Endothelial cell of umbilical vein (primary cell): ENCODE data around the gene AMFR. TPM values are rescaled to one million over a fixed set of nuclear protein-coding genes. Genes with fewer than 3 reads are reported as not detected.

Experiments used
- BruUV-seq: library from RNA; stranded (reverse); fragments of 400-500 nt; replicated peaks from 2 replicates; lab custom pipeline; 2021; lab: Mats Ljungman, UMichigan
- CTCF ChIA-PET: fragments of 300-600, 350-600 bp; sonication (Branson Sonifier 250); formaldehyde crosslinking; loops from one replicate; lab custom pipeline; 2021; ENCODE audit warnings: antibody characterized with exemption, inconsistent platforms; lab: Charles Lee
- POLR2A ChIA-PET: fragments of 300-600, 350-600 bp; sonication (Branson Sonifier 250); formaldehyde crosslinking; loops from one replicate; lab custom pipeline; 2021; ENCODE audit warnings: antibody characterized with exemption, inconsistent platforms; lab: Charles Lee
- DNase-seq: peaks from one replicate; pipeline ENCODE4 v3.0.0-alpha.2; 2011; ENCODE audit warnings: low read depth, low spot score
- FAIRE-seq: peaks from 2 replicates; lab custom pipeline; 2011; peaks lifted over from hg19 to GRCh38; lab: Jason Lieb, UNC
- H2AFZ ChIP-seq: 2 replicates; pipeline ENCODE4 v1.6.0; 2012; ENCODE audit warnings: low read depth, low read length, control low read depth, inconsistent platforms
- H3K27ac ChIP-seq: 2 replicates; pipeline ENCODE4 v1.5.1; 2011; ENCODE audit warnings: low read depth, mild to moderate bottlenecking, control low read depth, low read length, moderate library complexity; ENCODE audit not compliant: insufficient read depth
- H3K27me3 ChIP-seq, 2 experiments: 2 replicates each; pipeline versions ENCODE4 v1.6.0 to v1.6.1; 2011; ENCODE audit warnings: low read length in 2 of 2, mixed read lengths in 1 of 2; ENCODE audit not compliant: control insufficient read depth in 2 of 2, insufficient read depth in 2 of 2
- H3K36me3 ChIP-seq, 2 experiments: 2 replicates in 1 of 2; 3 replicates in 1 of 2; pipeline ENCODE4 v1.5.1; 2011; ENCODE audit warnings: low read length in 2 of 2, mild to moderate bottlenecking in 1 of 2, moderate library complexity in 1 of 2; ENCODE audit not compliant: control insufficient read depth in 2 of 2, insufficient read depth in 2 of 2; ENCODE audit errors: extremely low read depth in 1 of 2
- H3K4me1 ChIP-seq: 3 replicates; pipeline ENCODE4 v1.5.1; 2011; ENCODE audit warnings: mild to moderate bottlenecking, low read length; ENCODE audit not compliant: control insufficient read depth, insufficient read depth; ENCODE audit errors: extremely low read depth
- H3K4me2 ChIP-seq: 2 replicates; pipeline ENCODE4 v1.6.1; 2011; ENCODE audit warnings: low read length, control low read depth, mixed read lengths; ENCODE audit not compliant: insufficient read depth
- H3K4me3 ChIP-seq, 3 experiments: fragments of 200-600 bp in 1 of 3; sonication (generic), shearing (Covaris generic) in 1 of 3; replicated peaks in 1 of 3; 2 replicates each; pipeline ENCODE4 v1.5.1; 2011 to 2016; ENCODE audit warnings: control low read depth in 3 of 3, low read length in 3 of 3, mild to moderate bottlenecking in 2 of 3, inconsistent platforms in 1 of 3, low read depth in 1 of 3, moderate library complexity in 1 of 3; ENCODE audit not compliant: insufficient read depth in 1 of 3
- H3K79me2 ChIP-seq: 2 replicates; pipeline ENCODE4 v1.6.0; 2012; ENCODE audit warnings: low read length, inconsistent platforms; ENCODE audit not compliant: control insufficient read depth, insufficient read depth
- H3K9ac ChIP-seq: replicated peaks from 2 replicates; pipeline ENCODE3; 2011; ENCODE audit warnings: low read length, control low read depth; ENCODE audit not compliant: insufficient read depth; ENCODE audit errors: extremely low read depth
- H3K9me1 ChIP-seq: replicated peaks from 3 replicates; pipeline ENCODE4 v1.6.0; 2011; ENCODE audit warnings: mild to moderate bottlenecking, low read length; ENCODE audit not compliant: control insufficient read depth, insufficient read depth; ENCODE audit errors: extremely low read depth
- H3K9me3 ChIP-seq: replicated peaks from 2 replicates; pipeline ENCODE4 v1.5.1; 2012; ENCODE audit warnings: low read length, inconsistent platforms; ENCODE audit not compliant: control insufficient read depth, insufficient read depth
- H4K20me1 ChIP-seq: replicated peaks from 2 replicates; pipeline ENCODE3; 2011; ENCODE audit warnings: mild to moderate bottlenecking, low read length; ENCODE audit not compliant: control insufficient read depth, insufficient read depth; ENCODE audit errors: extremely low read depth
- EZH2 ChIP-seq: IDR thresholded peaks from 2 replicates; pipeline ENCODE4 v1.6.1; 2012; ENCODE audit warnings: borderline replicate concordance, low read depth, mild to moderate bottlenecking, moderate library complexity, low read length, inconsistent platforms; ENCODE audit not compliant: severe bottlenecking
- FOS ChIP-seq: IDR thresholded peaks from 2 replicates; pipeline ENCODE4 v1.6.1; 2011; ENCODE audit warnings: mild to moderate bottlenecking, low read length, moderate library complexity, borderline replicate concordance; ENCODE audit not compliant: insufficient read depth
- GATA2 ChIP-seq: IDR thresholded peaks from 2 replicates; pipeline ENCODE4 v1.7.0; 2011; ENCODE audit warnings: low read depth, mild to moderate bottlenecking, moderate library complexity, mixed read lengths, low read length; ENCODE audit not compliant: insufficient read length, insufficient read depth
- JUN ChIP-seq: IDR thresholded peaks from 2 replicates; pipeline ENCODE4 v1.6.1; 2011; ENCODE audit warnings: borderline replicate concordance, low read depth; ENCODE audit not compliant: insufficient read length, insufficient read depth
- MYC ChIP-seq: IDR thresholded peaks from one replicate; pipeline ENCODE4 v1.6.1; 2011; ENCODE audit warnings: mild to moderate bottlenecking, low read depth, low read length
- POLR2A ChIP-seq: IDR thresholded peaks from 2 replicates; pipeline ENCODE4 v1.6.1; 2012; ENCODE audit warnings: low read depth, mild to moderate bottlenecking, control low read depth, low read length
- POLR2AphosphoS5 ChIP-seq: IDR thresholded peaks from 2 replicates; pipeline ENCODE4 v1.6.1; 2012; ENCODE audit warnings: low read depth, mild to moderate bottlenecking, control low read depth, low read length, moderate library complexity; ENCODE audit not compliant: insufficient read depth
- dilution Hi-C: fragments of 300-500 bp; cut with MboI; formaldehyde crosslinking; loops from one replicate; pipeline ENCODE4 v1.15.0; 2019; ENCODE audit warnings: low sequenced_read_pairs; ENCODE audit not compliant: extremely low pct_ligation_motif_present
- intact Hi-C: fragments of 100-400 bp; cut with micrococcal nuclease; formaldehyde crosslinking; loops from one replicate; pipeline ENCODE4 v1.10.0; 2022
- polyA plus RNA-seq, 4 experiments: library from polyadenylated mRNA; depleted of rRNA in 3 of 4; stranded (reverse) in 3 of 4; unstranded in 1 of 4; fragments of >200 nt; gene quantifications; 2 replicates each; pipeline versions ENCODE4 v1.2.1 to v1.2.3, GENCODE V29; 2011 to 2012; ENCODE audit warnings: missing spikeins in 1 of 4
- total RNA-seq: library from RNA; stranded (reverse); gene quantifications from 2 replicates; pipeline ENCODE4 v1.2.3, GENCODE V29; 2021
- TF ChIP-seq, protein P1 (sequence below): IDR thresholded peaks from 2 replicates; pipeline ENCODE4 v1.6.1; 2011; ENCODE audit not compliant: insufficient read depth, insufficient read length
- TF ChIP-seq, protein P2 (sequence below), 2 donors: IDR thresholded peaks; 1 replicate in 1 of 2; 2 replicates in 1 of 2; pipeline ENCODE4 v1.5.1; 2011; ENCODE audit warnings: low read length in 2 of 2, mild to moderate bottlenecking in 2 of 2, moderate library complexity in 2 of 2, control low read depth in 1 of 2, inconsistent platforms in 1 of 2, low read depth in 1 of 2; ENCODE audit not compliant: insufficient read depth in 1 of 2; ENCODE audit errors: extremely low read depth in 1 of 2

AMFR gene
- total and polyA plus RNA-seq, 2 donors (not counting 3 experiments of a cell fraction or from before 2014, with no cell fraction given): 66.5 to 71.7 TPM

DNA sequence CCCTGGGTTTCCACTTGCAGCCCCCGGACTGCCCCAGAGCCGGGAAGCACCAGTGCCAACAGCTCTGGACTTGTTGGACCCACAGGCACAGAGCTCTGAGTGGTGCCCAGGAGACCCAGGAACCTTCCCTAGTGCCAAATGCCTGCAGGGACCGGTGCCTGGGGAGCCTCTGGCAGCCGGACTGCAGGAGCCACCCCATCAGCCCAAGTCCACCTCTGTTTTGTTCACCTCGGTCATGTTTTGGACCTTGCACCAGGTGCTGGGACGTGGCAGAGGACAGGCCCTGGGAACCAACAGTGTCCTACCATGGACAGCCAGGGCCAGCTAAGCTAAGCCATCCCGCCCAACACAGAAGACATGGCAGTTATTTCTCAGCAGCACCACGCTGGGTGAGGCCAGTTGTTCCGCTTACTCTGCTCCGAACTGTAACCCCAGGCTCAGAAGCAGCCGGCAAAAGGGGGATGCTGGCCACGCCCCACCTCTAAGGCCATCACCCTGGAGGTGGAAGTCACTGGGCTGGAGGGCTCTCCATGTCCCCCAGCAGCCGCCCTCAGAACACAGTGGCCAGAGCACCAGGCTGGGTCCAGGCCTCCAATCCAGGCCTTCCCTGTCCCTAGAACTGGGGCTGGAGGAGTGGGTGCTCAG is 79.8 kb downstream of the AMFR start:
- Histone ChIP-seq H3K4me1 (no peaks in the 10 kb centered on the region), H3K4me2 (no peak overlapping the region), H3K36me3 (no peaks in the 10 kb centered on the region), H3K79me2 (no peaks in the 10 kb centered on the region), H3K9me3 (no peaks in the 10 kb centered on the region), H3K27me3 (no peaks in the 10 kb centered on the region), H2AFZ (no peak overlapping the region), H3K27ac (no peak overlapping the region), H3K4me3 (no peak overlapping the region), H3K9me1 (no peaks in the 10 kb centered on the region), H4K20me1 (no peaks in the 10 kb centered on the region), H3K9ac (no peak overlapping the region)
- no peak for FAIRE-seq
- no peak for TF ChIP-seq POLR2AphosphoS5
- TF ChIP-seq POLR2A: no peak
- TF ChIP-seq FOS: no peak
- TF ChIP-seq EZH2: no peak
- no peak for TF ChIP-seq GATA2
- no peak for TF ChIP-seq MYC
- TF ChIP-seq, protein P1, sequence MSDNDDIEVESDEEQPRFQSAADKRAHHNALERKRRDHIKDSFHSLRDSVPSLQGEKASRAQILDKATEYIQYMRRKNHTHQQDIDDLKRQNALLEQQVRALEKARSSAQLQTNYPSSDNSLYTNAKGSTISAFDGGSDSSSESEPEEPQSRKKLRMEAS: no peak
- TF ChIP-seq, protein P2, sequence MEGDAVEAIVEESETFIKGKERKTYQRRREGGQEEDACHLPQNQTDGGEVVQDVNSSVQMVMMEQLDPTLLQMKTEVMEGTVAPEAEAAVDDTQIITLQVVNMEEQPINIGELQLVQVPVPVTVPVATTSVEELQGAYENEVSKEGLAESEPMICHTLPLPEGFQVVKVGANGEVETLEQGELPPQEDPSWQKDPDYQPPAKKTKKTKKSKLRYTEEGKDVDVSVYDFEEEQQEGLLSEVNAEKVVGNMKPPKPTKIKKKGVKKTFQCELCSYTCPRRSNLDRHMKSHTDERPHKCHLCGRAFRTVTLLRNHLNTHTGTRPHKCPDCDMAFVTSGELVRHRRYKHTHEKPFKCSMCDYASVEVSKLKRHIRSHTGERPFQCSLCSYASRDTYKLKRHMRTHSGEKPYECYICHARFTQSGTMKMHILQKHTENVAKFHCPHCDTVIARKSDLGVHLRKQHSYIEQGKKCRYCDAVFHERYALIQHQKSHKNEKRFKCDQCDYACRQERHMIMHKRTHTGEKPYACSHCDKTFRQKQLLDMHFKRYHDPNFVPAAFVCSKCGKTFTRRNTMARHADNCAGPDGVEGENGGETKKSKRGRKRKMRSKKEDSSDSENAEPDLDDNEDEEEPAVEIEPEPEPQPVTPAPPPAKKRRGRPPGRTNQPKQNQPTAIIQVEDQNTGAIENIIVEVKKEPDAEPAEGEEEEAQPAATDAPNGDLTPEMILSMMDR (IDR thresholded peaks at IDR 0.05; ENCODE audit: extremely low read depth in 1 of 2, insufficient read depth in 1 of 2, low read depth in 1 of 2, low read length in 2 of 2): no peak
- TF ChIP-seq JUN: no peak
- no TSS peak for BruUV-seq
- intact Hi-C loops (no loop called here), dilution Hi-C loops (no loop called here)
- CTCF ChIA-PET: interaction anchor here (1.3 kb wide), 1 partner anchor 11 kb away, joined by 5 read pairs; no protein-coding TSS in a partner anchor
- POLR2A ChIA-PET: no interaction called here
- no peak for DNase-seq
